GM23338 (cell line): ENCODE measurements around the gene DYNLT2. TPM values are rescaled to one million over a fixed set of nuclear protein-coding genes. Genes with fewer than 3 reads are reported as not detected.

Experiments used
- ATAC-seq: fragments of 200-7000 bp; cut with Tn5 transposase; 3 replicates; pipeline ENCODE4 v1.9.1; 2020
- DNase-seq: peaks from one replicate; pipeline ENCODE4 v3.0.0-alpha.2; 2015; ENCODE audit warnings: low spot score
- H2AFZ ChIP-seq: fragments of 200-600 bp; sonication (generic); 2 replicates; pipeline ENCODE4 v1.8.0; 2016; ENCODE audit warnings: antibody characterized with exemption, mild to moderate bottlenecking, moderate library complexity
- H3F3A ChIP-seq: fragments of 200-600 bp; sonication (generic); replicated peaks from 2 replicates; pipeline ENCODE4 v1.8.0; 2017; ENCODE audit warnings: antibody characterized with exemption, mixed run types, low read depth
- H3K27ac ChIP-seq: fragments of 200-600 bp; sonication (generic); 2 replicates; pipeline ENCODE4 v1.6.1; 2016; ENCODE audit warnings: low read depth
- H3K27me3 ChIP-seq: fragments of 200-600 bp; sonication (generic); 2 replicates; pipeline ENCODE4 v1.8.0; 2016; ENCODE audit warnings: mild to moderate bottlenecking, mixed run types, moderate library complexity; ENCODE audit not compliant: insufficient read depth
- H3K36me3 ChIP-seq: fragments of 200-600 bp; sonication (generic); 2 replicates; pipeline ENCODE4 v1.8.0; 2016; ENCODE audit warnings: mild to moderate bottlenecking; ENCODE audit not compliant: insufficient read depth
- H3K4me1 ChIP-seq: fragments of 200-600 bp; sonication (generic); 2 replicates; pipeline ENCODE4 v1.8.0; 2016; ENCODE audit warnings: mild to moderate bottlenecking, moderate library complexity; ENCODE audit not compliant: insufficient read depth
- H3K4me2 ChIP-seq: fragments of 200-600 bp; sonication (generic); 2 replicates; pipeline ENCODE4 v1.7.1; 2017; ENCODE audit warnings: mixed run types
- H3K4me3 ChIP-seq: fragments of 200-600 bp; sonication (generic); 2 replicates; pipeline ENCODE4 v1.6.1; 2016; ENCODE audit warnings: mixed run types
- H3K79me2 ChIP-seq: fragments of 200-600 bp; sonication (generic); replicated peaks from 2 replicates; pipeline ENCODE4 v1.8.0; 2017; ENCODE audit warnings: mild to moderate bottlenecking; ENCODE audit not compliant: insufficient read depth
- H3K9me2 ChIP-seq: fragments of 200-600 bp; sonication (generic); 2 replicates; pipeline ENCODE4 v1.8.0; 2017; ENCODE audit not compliant: insufficient read depth
- H4K20me1 ChIP-seq: fragments of 200-600 bp; sonication (generic); replicated peaks from 2 replicates; pipeline ENCODE4 v1.8.0; 2017; ENCODE audit warnings: mild to moderate bottlenecking; ENCODE audit not compliant: insufficient read depth
- H3K27ac Mint-ChIP-seq: 2 replicates; pipeline ENCODE4 v1.8.0; 2020; ENCODE audit warnings: inconsistent platforms, mild to moderate bottlenecking, moderate library complexity, mixed read lengths
- H3K27me3 Mint-ChIP-seq: 3 replicates; pipeline ENCODE4 v1.8.0; 2022; ENCODE audit warnings: low read depth, mild to moderate bottlenecking, moderate library complexity, mixed read lengths, inconsistent platforms; ENCODE audit not compliant: insufficient read depth, poor library complexity
- H3K36me3 Mint-ChIP-seq: 3 replicates; pipeline ENCODE4 v1.8.0; 2021; ENCODE audit warnings: low read depth, mild to moderate bottlenecking, inconsistent platforms, moderate library complexity, mixed read lengths
- H3K4me1 Mint-ChIP-seq: 3 replicates; pipeline ENCODE4 v1.8.0; 2020; ENCODE audit warnings: mild to moderate bottlenecking, inconsistent platforms, mixed read lengths
- H3K4me3 Mint-ChIP-seq: 3 replicates; pipeline ENCODE4 v1.8.0; 2021; ENCODE audit warnings: moderate library complexity, mild to moderate bottlenecking, inconsistent platforms, mixed read lengths
- H3K9me3 Mint-ChIP-seq: 3 replicates; pipeline ENCODE4 v1.8.0; 2020; ENCODE audit warnings: moderate library complexity, mild to moderate bottlenecking, inconsistent platforms, mixed read lengths
- CREB1 ChIP-seq: fragments of 250-450 bp; sonication (Bioruptor Pico); IDR thresholded peaks from 2 replicates; pipeline ENCODE4 v1.5.0; 2020; ENCODE audit warnings: low read depth, mild to moderate bottlenecking, moderate library complexity
- EZH2 ChIP-seq: fragments of 200-600 bp; sonication (generic); IDR thresholded peaks from one replicate; pipeline ENCODE4 v1.8.0; 2017; ENCODE audit warnings: antibody characterized with exemption, mild to moderate bottlenecking, low read depth; ENCODE audit not compliant: unreplicated experiment
- JUNB ChIP-seq: IDR thresholded peaks from one replicate; pipeline ENCODE4 v1.6.1; 2016; ENCODE audit warnings: antibody characterized with exemption; ENCODE audit not compliant: unreplicated experiment
- POLR2AphosphoS5 ChIP-seq: IDR thresholded peaks from 2 replicates; pipeline ENCODE4 v1.6.1; 2016; ENCODE audit warnings: antibody characterized with exemption, low read depth
- ZNF114 ChIP-seq: fragments of 250-450 bp; sonication (Bioruptor Pico); IDR thresholded peaks from 2 replicates; pipeline ENCODE4 v1.5.0; 2020; ENCODE audit warnings: mild to moderate bottlenecking, moderate library complexity
- ZNF331 ChIP-seq: fragments of 250-450 bp; sonication (Bioruptor Pico); IDR thresholded peaks from 2 replicates; pipeline ENCODE4 v1.5.0; 2020; ENCODE audit warnings: low read depth, mild to moderate bottlenecking, moderate library complexity
- polyA plus RNA-seq: library from polyadenylated mRNA; unstranded; fragments of >200 nt; fragmentation: Nextera tagmentation; extraction: Ambion mirVana; gene quantifications from 2 replicates; pipeline ENCODE4 v1.2.1, GENCODE V29; 2016
- total RNA-seq: library from RNA; depleted of rRNA; stranded (reverse); fragments of >200 nt; shearing (Covaris generic); gene quantifications from 2 replicates; pipeline ENCODE4 v1.2.3, GENCODE V29; 2014
- TF ChIP-seq, protein P1 (sequence below): fragments of 250-450 bp; sonication (Bioruptor Pico); IDR thresholded peaks from 2 replicates; pipeline ENCODE4 v1.5.0; 2020; ENCODE audit warnings: mild to moderate bottlenecking, moderate library complexity
- TF ChIP-seq, protein P2 (sequence below), 2 experiments: fragments of 200-600 bp in 1 of 2; sonication (generic) in 1 of 2; conservative IDR thresholded peaks; 2 replicates each; pipeline versions ENCODE4 v1.5.1 to v1.6.1; 2016 to 2017; ENCODE audit warnings: antibody characterized with exemption in 2 of 2, low read depth in 2 of 2, mild to moderate bottlenecking in 2 of 2, moderate library complexity in 1 of 2
- TF ChIP-seq, protein P3 (sequence below): IDR thresholded peaks from one replicate; pipeline ENCODE4 v1.6.1; 2018; ENCODE audit warnings: antibody characterized with exemption; ENCODE audit not compliant: unreplicated experiment

Gene DYNLT2
- total and polyA plus RNA-seq, 2 experiments from 2014 or later: 2.8 to 4.4 TPM

DNA sequence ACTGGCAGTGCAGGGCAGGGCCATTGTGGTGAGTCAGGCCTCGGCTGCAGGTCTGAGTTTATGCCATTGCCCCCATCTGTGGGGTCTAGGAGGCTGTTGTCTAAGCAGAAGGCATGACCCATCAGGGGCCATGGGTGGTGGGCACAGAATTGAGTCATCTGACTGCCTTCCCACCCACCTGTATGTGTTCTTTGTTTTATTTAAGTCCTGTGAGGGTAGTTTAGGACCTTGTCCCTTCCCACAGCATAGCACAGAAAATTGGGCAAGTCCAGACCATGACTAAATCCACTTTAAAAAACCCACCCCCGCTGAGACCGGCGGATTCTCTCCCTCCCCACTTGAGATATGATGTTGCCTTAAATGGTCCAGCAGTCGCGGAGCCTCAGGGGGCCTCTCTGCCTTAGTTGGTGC is 40.4 kb upstream of the DYNLT2 start:
- Histone ChIP-seq H3K79me2 (no peaks in the 10 kb centered on the region), H3K36me3 (no peaks in the 10 kb centered on the region), H3F3A (no peaks in the 10 kb centered on the region), H3K4me3 (no peak overlapping the region), H4K20me1 (no peaks in the 10 kb centered on the region), H3K27ac (no peak overlapping the region), H2AFZ (no peak overlapping the region), H3K4me2 (no peak overlapping the region), H3K4me1 (no peaks in the 10 kb centered on the region), H3K27me3 (peaks cover 10% of the 10 kb centered on the region), H3K9me2 (no peaks in the 10 kb centered on the region)
- peaks cover 14% of the 10 kb centered on the region for H3K27me3 Mint-ChIP-seq
- H3K36me3 Mint-ChIP-seq: no peaks in the 10 kb centered on the region
- H3K27ac Mint-ChIP-seq: no peak overlapping the region
- ATAC-seq (no peak), DNase-seq (no peak)
- H3K9me3 Mint-ChIP-seq: no peaks in the 10 kb centered on the region
- TF ChIP-seq JUNB (no peak), EZH2 (no peak), CREB1 (no peak), ZNF114 (CRISPR knock-in tag) (no peak), POLR2AphosphoS5 (no peak), ZNF331 (CRISPR knock-in tag) (no peak)
- TF ChIP-seq, protein P1, sequence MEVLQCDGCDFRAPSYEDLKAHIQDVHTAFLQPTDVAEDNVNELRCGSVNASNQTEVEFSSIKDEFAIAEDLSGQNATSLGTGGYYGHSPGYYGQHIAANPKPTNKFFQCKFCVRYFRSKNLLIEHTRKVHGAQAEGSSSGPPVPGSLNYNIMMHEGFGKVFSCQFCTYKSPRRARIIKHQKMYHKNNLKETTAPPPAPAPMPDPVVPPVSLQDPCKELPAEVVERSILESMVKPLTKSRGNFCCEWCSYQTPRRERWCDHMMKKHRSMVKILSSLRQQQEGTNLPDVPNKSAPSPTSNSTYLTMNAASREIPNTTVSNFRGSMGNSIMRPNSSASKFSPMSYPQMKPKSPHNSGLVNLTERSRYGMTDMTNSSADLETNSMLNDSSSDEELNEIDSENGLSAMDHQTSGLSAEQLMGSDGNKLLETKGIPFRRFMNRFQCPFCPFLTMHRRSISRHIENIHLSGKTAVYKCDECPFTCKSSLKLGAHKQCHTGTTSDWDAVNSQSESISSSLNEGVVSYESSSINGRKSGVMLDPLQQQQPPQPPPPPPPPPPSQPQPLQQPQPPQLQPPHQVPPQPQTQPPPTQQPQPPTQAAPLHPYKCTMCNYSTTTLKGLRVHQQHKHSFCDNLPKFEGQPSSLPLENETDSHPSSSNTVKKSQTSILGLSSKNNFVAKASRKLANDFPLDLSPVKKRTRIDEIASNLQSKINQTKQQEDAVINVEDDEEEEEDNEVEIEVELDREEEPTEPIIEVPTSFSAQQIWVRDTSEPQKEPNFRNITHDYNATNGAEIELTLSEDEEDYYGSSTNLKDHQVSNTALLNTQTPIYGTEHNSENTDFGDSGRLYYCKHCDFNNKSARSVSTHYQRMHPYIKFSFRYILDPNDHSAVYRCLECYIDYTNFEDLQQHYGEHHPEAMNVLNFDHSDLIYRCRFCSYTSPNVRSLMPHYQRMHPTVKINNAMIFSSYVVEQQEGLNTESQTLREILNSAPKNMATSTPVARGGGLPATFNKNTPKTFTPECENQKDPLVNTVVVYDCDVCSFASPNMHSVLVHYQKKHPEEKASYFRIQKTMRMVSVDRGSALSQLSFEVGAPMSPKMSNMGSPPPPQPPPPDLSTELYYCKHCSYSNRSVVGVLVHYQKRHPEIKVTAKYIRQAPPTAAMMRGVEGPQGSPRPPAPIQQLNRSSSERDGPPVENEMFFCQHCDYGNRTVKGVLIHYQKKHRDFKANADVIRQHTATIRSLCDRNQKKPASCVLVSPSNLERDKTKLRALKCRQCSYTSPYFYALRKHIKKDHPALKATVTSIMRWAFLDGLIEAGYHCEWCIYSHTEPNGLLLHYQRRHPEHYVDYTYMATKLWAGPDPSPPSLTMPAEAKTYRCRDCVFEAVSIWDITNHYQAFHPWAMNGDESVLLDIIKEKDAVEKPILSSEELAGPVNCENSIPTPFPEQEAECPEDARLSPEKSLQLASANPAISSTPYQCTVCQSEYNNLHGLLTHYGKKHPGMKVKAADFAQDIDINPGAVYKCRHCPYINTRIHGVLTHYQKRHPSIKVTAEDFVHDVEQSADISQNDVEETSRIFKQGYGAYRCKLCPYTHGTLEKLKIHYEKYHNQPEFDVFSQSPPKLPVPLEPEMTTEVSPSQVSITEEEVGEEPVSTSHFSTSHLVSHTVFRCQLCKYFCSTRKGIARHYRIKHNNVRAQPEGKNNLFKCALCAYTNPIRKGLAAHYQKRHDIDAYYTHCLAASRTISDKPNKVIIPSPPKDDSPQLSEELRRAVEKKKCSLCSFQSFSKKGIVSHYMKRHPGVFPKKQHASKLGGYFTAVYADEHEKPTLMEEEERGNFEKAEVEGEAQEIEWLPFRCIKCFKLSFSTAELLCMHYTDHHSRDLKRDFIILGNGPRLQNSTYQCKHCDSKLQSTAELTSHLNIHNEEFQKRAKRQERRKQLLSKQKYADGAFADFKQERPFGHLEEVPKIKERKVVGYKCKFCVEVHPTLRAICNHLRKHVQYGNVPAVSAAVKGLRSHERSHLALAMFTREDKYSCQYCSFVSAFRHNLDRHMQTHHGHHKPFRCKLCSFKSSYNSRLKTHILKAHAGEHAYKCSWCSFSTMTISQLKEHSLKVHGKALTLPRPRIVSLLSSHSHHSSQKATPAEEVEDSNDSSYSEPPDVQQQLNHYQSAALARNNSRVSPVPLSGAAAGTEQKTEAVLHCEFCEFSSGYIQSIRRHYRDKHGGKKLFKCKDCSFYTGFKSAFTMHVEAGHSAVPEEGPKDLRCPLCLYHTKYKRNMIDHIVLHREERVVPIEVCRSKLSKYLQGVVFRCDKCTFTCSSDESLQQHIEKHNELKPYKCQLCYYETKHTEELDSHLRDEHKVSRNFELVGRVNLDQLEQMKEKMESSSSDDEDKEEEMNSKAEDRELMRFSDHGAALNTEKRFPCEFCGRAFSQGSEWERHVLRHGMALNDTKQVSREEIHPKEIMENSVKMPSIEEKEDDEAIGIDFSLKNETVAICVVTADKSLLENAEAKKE (CRISPR knock-in tag): no peak
- TF ChIP-seq, protein P2, sequence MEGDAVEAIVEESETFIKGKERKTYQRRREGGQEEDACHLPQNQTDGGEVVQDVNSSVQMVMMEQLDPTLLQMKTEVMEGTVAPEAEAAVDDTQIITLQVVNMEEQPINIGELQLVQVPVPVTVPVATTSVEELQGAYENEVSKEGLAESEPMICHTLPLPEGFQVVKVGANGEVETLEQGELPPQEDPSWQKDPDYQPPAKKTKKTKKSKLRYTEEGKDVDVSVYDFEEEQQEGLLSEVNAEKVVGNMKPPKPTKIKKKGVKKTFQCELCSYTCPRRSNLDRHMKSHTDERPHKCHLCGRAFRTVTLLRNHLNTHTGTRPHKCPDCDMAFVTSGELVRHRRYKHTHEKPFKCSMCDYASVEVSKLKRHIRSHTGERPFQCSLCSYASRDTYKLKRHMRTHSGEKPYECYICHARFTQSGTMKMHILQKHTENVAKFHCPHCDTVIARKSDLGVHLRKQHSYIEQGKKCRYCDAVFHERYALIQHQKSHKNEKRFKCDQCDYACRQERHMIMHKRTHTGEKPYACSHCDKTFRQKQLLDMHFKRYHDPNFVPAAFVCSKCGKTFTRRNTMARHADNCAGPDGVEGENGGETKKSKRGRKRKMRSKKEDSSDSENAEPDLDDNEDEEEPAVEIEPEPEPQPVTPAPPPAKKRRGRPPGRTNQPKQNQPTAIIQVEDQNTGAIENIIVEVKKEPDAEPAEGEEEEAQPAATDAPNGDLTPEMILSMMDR (conservative IDR thresholded peaks at IDR 0.05; ENCODE audit: low read depth in 2 of 2): no peak
- TF ChIP-seq, protein P3, sequence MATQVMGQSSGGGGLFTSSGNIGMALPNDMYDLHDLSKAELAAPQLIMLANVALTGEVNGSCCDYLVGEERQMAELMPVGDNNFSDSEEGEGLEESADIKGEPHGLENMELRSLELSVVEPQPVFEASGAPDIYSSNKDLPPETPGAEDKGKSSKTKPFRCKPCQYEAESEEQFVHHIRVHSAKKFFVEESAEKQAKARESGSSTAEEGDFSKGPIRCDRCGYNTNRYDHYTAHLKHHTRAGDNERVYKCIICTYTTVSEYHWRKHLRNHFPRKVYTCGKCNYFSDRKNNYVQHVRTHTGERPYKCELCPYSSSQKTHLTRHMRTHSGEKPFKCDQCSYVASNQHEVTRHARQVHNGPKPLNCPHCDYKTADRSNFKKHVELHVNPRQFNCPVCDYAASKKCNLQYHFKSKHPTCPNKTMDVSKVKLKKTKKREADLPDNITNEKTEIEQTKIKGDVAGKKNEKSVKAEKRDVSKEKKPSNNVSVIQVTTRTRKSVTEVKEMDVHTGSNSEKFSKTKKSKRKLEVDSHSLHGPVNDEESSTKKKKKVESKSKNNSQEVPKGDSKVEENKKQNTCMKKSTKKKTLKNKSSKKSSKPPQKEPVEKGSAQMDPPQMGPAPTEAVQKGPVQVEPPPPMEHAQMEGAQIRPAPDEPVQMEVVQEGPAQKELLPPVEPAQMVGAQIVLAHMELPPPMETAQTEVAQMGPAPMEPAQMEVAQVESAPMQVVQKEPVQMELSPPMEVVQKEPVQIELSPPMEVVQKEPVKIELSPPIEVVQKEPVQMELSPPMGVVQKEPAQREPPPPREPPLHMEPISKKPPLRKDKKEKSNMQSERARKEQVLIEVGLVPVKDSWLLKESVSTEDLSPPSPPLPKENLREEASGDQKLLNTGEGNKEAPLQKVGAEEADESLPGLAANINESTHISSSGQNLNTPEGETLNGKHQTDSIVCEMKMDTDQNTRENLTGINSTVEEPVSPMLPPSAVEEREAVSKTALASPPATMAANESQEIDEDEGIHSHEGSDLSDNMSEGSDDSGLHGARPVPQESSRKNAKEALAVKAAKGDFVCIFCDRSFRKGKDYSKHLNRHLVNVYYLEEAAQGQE: no peak
- H3K4me3 Mint-ChIP-seq: no peak overlapping the region
- H3K4me1 Mint-ChIP-seq: peaks cover 10% of the 10 kb centered on the region; the same call in 2 of the 3 replicates
